GM21515 (cell line): Measurements from ENCODE around the gene DHX30.
"Not testable (repeated sequence)": the region's sequence is repeated elsewhere in the genome, so short reads cannot be mapped to it uniquely, and the experiment has no call there.

ENCODE experiments used
- ATAC-seq: cut with Tn5 transposase; IDR thresholded peaks from one replicate; pipeline ENCODE4 v1.9.1; 2021; ENCODE audit not compliant: unreplicated experiment

DHX30 gene

GRCh38 chr3:47882338-47882737 is 79.4 kb downstream of the DHX30 start:
- ATAC-seq: no peak

GRCh38 chr3:47884603-47885002 is 81.7 kb downstream of the DHX30 start:
- ATAC-seq: no peak

GRCh38 chr3:47885168-47885567 is 82.2 kb downstream of the DHX30 start:
- no peak for ATAC-seq

- ATAC-seq: not testable (repeated sequence)
Observed at GRCh38 chr3:47887991-47888390, 85.1 kb downstream of the DHX30 start.

GRCh38 chr3:47888986-47889757 is 86.2 kb downstream of the DHX30 start:
- no peak for ATAC-seq

GRCh38 chr3:47890126-47890827 is 87.3 kb downstream of the DHX30 start:
- ATAC-seq: no peak

- no peak for ATAC-seq
Observed at GRCh38 chr3:47890828-47891612, 88.1 kb downstream of the DHX30 start.

- ATAC-seq: no peak
Observed at GRCh38 chr3:47891613-47892005, 88.7 kb downstream of the DHX30 start.

- no peak for ATAC-seq
Observed at GRCh38 chr3:47892286-47893040, 89.5 kb downstream of the DHX30 start.

- no peak for ATAC-seq
Observed at GRCh38 chr3:47895241-47895640, 92.3 kb downstream of the DHX30 start.

- ATAC-seq: no peak
Observed at GRCh38 chr3:47896736-47897135, 93.8 kb downstream of the DHX30 start.

GRCh38 chr3:47897954-47898353 is 95.0 kb downstream of the DHX30 start:
- ATAC-seq: no peak

GRCh38 chr3:47899495-47900108 is 96.7 kb downstream of the DHX30 start:
- ATAC-seq: no peak
